Gastroesophageal sphincter (tissue), 4 donors: ENCODE data around the gene CEMIP2. TPM values are rescaled to one million over a fixed set of nuclear protein-coding genes. Genes with fewer than 3 reads are reported as not detected.

Experiments used
- ATAC-seq: fragments of 150-250 bp; one replicate; pipeline ENCODE4 v1.9.1; 2016; ENCODE audit warnings: mild to moderate bottlenecking, moderate library complexity
- H3K27ac ChIP-seq, 4 donors: fragments of 200-600 bp; sonication (generic) in 3 of 4; 1 replicate in 3 of 4; 2 replicates in 1 of 4; pipeline ENCODE4 v1.5.1; 2016 to 2019
- H3K27me3 ChIP-seq: fragments of 200-600 bp; sonication (generic); one replicate; pipeline ENCODE4 v1.5.1; 2019
- H3K36me3 ChIP-seq, 2 donors: fragments of 200-600 bp; sonication (generic); one replicate each; pipeline ENCODE4 v1.5.1; 2019; ENCODE audit warnings: control low read depth in 1 of 2
- H3K4me1 ChIP-seq, 3 donors: fragments of 200-600 bp; sonication (generic); 1 replicate in 2 of 3; 2 replicates in 1 of 3; pipeline ENCODE4 v1.5.1; 2016 to 2019; ENCODE audit warnings: control low read depth in 2 of 3
- H3K4me3 ChIP-seq, 2 donors: fragments of 200-600 bp; sonication (generic); one replicate each; pipeline ENCODE4 v1.5.1; 2019; ENCODE audit warnings: mild to moderate bottlenecking in 1 of 2, moderate library complexity in 1 of 2
- H3K9me3 ChIP-seq, 3 donors: fragments of 200-600 bp; sonication (generic); one replicate each; pipeline ENCODE4 v1.5.1; 2017 to 2019; ENCODE audit warnings: control low read depth in 2 of 3
- EP300 ChIP-seq: sonication (generic); formaldehyde crosslinking; IDR thresholded peaks from one replicate; pipeline ENCODE4 v1.6.1; 2017; ENCODE audit warnings: antibody characterized with exemption, mild to moderate bottlenecking
- POLR2A ChIP-seq, 2 donors: fragments of 450-650 bp; IDR thresholded peaks; one replicate each; pipeline ENCODE4 v1.6.1; 2017; ENCODE audit warnings: antibody characterized with exemption in 2 of 2, mild to moderate bottlenecking in 2 of 2, moderate library complexity in 1 of 2
- POLR2AphosphoS5 ChIP-seq: sonication (generic); formaldehyde crosslinking; IDR thresholded peaks from one replicate; pipeline ENCODE4 v1.6.1; 2017; ENCODE audit warnings: antibody characterized with exemption
- WGBS, 2 donors: methylation state at CpG; one replicate each; pipeline ENCODE4 v1.1.5; 2018; ENCODE audit warnings: low coverage in 1 of 2; 5-methylcytosine and 5-hydroxymethylcytosine counted together
- total RNA-seq, 4 donors: library from RNA; depleted of rRNA; stranded (reverse); fragments of >200 nt; gene quantifications; one replicate each; pipeline ENCODE4 v1.1.0, GENCODE V29; 2016
- TF ChIP-seq, protein P1 (sequence below), 4 experiments: fragments of 200-600 bp in 2 of 4; fragments of 450-650 bp in 2 of 4; sonication (generic) in 1 of 4; IDR thresholded peaks; one replicate each; pipeline ENCODE4 v1.5.1; 2017 to 2019; ENCODE audit warnings: antibody characterized with exemption in 4 of 4, mild to moderate bottlenecking in 2 of 4, moderate library complexity in 2 of 4

The CEMIP2 gene, protein sequence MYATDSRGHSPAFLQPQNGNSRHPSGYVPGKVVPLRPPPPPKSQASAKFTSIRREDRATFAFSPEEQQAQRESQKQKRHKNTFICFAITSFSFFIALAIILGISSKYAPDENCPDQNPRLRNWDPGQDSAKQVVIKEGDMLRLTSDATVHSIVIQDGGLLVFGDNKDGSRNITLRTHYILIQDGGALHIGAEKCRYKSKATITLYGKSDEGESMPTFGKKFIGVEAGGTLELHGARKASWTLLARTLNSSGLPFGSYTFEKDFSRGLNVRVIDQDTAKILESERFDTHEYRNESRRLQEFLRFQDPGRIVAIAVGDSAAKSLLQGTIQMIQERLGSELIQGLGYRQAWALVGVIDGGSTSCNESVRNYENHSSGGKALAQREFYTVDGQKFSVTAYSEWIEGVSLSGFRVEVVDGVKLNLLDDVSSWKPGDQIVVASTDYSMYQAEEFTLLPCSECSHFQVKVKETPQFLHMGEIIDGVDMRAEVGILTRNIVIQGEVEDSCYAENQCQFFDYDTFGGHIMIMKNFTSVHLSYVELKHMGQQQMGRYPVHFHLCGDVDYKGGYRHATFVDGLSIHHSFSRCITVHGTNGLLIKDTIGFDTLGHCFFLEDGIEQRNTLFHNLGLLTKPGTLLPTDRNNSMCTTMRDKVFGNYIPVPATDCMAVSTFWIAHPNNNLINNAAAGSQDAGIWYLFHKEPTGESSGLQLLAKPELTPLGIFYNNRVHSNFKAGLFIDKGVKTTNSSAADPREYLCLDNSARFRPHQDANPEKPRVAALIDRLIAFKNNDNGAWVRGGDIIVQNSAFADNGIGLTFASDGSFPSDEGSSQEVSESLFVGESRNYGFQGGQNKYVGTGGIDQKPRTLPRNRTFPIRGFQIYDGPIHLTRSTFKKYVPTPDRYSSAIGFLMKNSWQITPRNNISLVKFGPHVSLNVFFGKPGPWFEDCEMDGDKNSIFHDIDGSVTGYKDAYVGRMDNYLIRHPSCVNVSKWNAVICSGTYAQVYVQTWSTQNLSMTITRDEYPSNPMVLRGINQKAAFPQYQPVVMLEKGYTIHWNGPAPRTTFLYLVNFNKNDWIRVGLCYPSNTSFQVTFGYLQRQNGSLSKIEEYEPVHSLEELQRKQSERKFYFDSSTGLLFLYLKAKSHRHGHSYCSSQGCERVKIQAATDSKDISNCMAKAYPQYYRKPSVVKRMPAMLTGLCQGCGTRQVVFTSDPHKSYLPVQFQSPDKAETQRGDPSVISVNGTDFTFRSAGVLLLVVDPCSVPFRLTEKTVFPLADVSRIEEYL (N-terminal part only)
- 10 to 100 TPM in 3 of 4 donors, 1 to 10 TPM in 1; 8.1 to 84.5 (median 17.4) TPM for total RNA-seq

DNA sequence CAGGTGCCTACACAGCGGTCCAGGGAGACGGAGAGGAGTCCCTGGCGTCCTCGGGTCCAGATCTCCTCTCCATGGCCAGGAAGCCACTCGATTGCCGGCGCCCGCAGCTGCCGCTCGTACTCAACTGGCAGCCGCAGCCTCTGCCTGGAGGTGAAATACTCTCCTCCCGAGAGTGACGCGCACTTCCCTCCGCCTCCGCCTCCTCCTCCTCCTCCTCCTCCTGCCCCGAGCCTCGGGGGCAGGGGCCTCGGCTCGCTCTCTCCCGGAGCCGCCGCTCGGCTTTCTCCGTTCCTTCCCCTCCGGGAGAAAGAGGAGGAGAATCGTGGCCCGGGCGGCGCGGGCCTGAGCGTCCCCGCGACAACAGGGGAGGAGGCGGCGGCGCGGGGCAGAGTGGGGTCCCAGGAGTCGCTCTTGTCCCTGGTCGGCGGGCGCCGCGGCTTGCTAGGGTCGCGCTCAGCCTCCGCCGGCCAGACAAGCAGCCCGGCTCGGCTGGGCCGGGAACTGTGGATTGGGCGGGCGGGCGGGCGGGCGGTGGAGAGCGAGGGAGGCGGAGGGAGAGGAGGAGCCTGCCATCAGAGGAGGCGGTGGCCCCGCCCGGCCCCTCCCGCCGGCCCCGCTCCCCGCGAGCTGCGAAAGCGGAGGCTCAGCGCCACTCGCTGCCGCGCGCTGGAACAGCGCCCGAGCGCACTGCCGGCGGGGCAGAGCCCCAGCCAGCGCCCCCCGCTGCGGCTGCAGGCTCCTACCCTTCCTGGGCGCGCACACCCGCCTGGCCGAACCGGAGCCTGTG, at the start of gene CEMIP2:
TSS of gene CEMIP2 (minus strand) at position 126 of the 787 bp plus-strand sequence. CDS start 18,140 bp downstream, outside the sequence.
- peaks cover 0 to 56% (median 12%) of the 10 kb centered on the region in 3 donors for H3K4me1 ChIP-seq
- no peaks in the 10 kb centered on the region for H3K27me3 ChIP-seq
- TF ChIP-seq EP300, result no peak
- TF ChIP-seq POLR2AphosphoS5, result peak; percentile 89
- TF ChIP-seq, protein P1, sequence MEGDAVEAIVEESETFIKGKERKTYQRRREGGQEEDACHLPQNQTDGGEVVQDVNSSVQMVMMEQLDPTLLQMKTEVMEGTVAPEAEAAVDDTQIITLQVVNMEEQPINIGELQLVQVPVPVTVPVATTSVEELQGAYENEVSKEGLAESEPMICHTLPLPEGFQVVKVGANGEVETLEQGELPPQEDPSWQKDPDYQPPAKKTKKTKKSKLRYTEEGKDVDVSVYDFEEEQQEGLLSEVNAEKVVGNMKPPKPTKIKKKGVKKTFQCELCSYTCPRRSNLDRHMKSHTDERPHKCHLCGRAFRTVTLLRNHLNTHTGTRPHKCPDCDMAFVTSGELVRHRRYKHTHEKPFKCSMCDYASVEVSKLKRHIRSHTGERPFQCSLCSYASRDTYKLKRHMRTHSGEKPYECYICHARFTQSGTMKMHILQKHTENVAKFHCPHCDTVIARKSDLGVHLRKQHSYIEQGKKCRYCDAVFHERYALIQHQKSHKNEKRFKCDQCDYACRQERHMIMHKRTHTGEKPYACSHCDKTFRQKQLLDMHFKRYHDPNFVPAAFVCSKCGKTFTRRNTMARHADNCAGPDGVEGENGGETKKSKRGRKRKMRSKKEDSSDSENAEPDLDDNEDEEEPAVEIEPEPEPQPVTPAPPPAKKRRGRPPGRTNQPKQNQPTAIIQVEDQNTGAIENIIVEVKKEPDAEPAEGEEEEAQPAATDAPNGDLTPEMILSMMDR (IDR thresholded peaks at IDR 0.05), result peak in 2 of 4 experiments; percentile 15 to 64
- peak; percentile 90 for TF ChIP-seq POLR2A (IDR thresholded peaks at IDR 0.05)
- ATAC-seq, result peak; percentile 90
- H3K9me3 ChIP-seq, result no peaks in the 10 kb centered on the region
- WGBS, 2 donors, result 5% methylated on average over 4 of the region's 86 CpGs; no CpG with 5 or more reads in 1 of the 2 donors
- H3K4me3 ChIP-seq, result peak within 1 kb of the TSS; percentile 67 to 95
- H3K36me3 ChIP-seq, result no peaks in the 10 kb centered on the region
- peak within 1 kb of the TSS; percentile 60 to 99 (median 94) for H3K27ac ChIP-seq

DNA sequence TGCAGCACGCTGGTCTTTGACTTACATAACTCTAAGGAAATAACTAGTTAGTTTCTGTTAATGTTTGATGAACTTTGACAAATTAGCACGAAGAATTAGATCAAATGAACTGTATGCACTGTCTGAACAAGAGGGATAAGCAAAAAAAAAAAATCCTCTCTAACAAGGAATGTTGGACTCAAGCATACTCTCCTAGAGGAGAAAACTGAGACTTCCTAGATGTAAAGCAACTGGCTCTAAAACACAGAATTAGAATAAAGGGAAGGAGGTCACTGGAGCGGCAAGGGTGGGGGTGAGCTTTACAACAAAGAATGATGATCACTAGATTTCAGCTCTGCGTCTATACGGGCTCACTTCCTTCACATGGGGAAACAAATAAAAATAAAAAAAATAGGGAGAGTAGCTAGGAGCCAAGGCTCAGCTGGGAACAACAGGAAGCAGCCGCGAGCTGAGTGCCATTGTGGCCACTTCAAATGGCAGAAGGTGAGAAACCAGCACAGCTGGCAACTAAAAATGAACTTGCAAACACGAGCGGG, 48.7 kb upstream of the CEMIP2 start:
- Histone ChIP-seq H3K4me1 (peaks cover 0 to 4% (median 0%) of the 10 kb centered on the region in 3 donors), H3K4me3 (no peak overlapping the region), H3K27ac (no peak overlapping the region), H3K27me3 (no peaks in the 10 kb centered on the region), H3K9me3 (no peaks in the 10 kb centered on the region), H3K36me3 (no peaks in the 10 kb centered on the region)
- WGBS, 2 donors, result 66 to 67% methylated on average over 9 of the region's 9 CpGs
- no peak for ATAC-seq
- no peak for TF ChIP-seq EP300
- TF ChIP-seq POLR2A (IDR thresholded peaks at IDR 0.05), result no peak
- TF ChIP-seq POLR2AphosphoS5, result no peak
- TF ChIP-seq, protein P1 (IDR thresholded peaks at IDR 0.05), result no peak

DNA sequence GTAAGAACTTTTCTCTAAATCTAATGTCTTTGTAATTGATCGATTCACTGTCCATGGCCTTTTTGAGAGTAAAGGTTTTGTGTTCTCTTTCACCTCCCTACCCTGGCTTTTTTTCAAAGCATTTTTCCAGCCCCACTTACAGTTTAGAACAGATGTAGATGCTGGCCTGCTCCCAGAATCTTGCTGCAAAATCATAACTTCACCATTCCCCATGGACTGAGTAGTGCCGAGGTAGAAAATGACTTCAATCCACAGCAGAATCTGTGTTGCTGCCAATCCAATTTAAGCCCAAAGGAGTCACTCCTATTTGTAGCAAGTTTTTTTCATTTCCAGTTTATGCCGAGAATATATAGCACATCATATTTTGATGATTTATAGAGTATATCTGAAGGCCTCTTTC, 46.5 kb upstream of the CEMIP2 start:
- TF ChIP-seq EP300, result no peak
- TF ChIP-seq POLR2A (IDR thresholded peaks at IDR 0.05), result no peak
- no peak for TF ChIP-seq POLR2AphosphoS5
- TF ChIP-seq, protein P1 (IDR thresholded peaks at IDR 0.05), result no peak
- Histone ChIP-seq H3K27ac (peak overlapping the region in 1 of 4 donors; percentile 17), H3K36me3 (no peaks in the 10 kb centered on the region), H3K4me3 (no peak overlapping the region), H3K9me3 (no peaks in the 10 kb centered on the region), H3K27me3 (no peaks in the 10 kb centered on the region), H3K4me1 (peaks cover 0 to 4% (median 0%) of the 10 kb centered on the region in 3 donors)
- no peak for ATAC-seq
- 29 to 39% methylated on average over 3 of the region's 3 CpGs for WGBS, 2 donors

DNA sequence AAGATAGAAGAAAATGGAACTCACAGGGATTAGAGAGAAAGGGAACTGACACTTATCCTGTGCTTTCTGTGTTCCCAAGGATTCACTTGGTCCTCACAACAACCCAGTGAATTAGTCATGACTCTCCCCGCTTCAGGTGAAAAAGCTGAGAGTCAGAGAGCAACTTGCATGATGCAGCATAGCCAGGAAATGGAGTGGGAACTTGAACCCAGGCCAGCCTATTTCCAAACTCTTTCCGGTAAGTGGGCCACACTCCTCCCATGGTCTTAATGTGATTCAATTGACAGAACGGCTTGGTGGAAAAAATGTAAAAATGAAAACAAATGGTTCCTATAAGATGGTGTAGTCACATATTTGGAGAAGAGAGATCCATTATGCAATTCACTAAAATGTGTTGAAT, 45.9 kb upstream of the CEMIP2 start:
- Histone ChIP-seq H3K36me3 (no peaks in the 10 kb centered on the region), H3K27ac (peak overlapping the region in 1 of 4 donors; percentile 14), H3K4me3 (no peak overlapping the region), H3K4me1 (peaks cover 0 to 4% (median 0%) of the 10 kb centered on the region in 3 donors), H3K9me3 (no peaks in the 10 kb centered on the region), H3K27me3 (no peaks in the 10 kb centered on the region)
- TF ChIP-seq EP300 (no peak), POLR2AphosphoS5 (peak; percentile 55), POLR2A (IDR thresholded peaks at IDR 0.05) (no peak)
- ATAC-seq, result peak; percentile 77
- 48 to 60% methylated on average over 2 to 3 of the region's 3 CpGs for WGBS, 2 donors
